Endothelial cell of umbilical vein (primary cell): ENCODE data around the gene CLIC4. TPM values are rescaled to one million over a fixed set of nuclear protein-coding genes. Genes with fewer than 3 reads are reported as not detected.
A peak's percentile ranks its signal among the peaks of the same experiment; 100 is the strongest.

ENCODE experiments used
- Bru-seq: library from RNA; stranded (reverse); fragments of 400-500 nt; gene quantifications from one replicate; lab custom pipeline; 2021; lab: Mats Ljungman, UMichigan
- BruChase-seq, 2 experiments: library from RNA; stranded (reverse); fragments of 400-500 nt; gene quantifications; one replicate each; lab custom pipeline; 2021; lab: Mats Ljungman, UMichigan
- BruUV-seq: library from RNA; stranded (reverse); fragments of 400-500 nt; replicated peaks from 2 replicates; lab custom pipeline; 2021; lab: Mats Ljungman, UMichigan
- CTCF ChIA-PET: fragments of 300-600, 350-600 bp; sonication (Branson Sonifier 250); formaldehyde crosslinking; loops from one replicate; lab custom pipeline; 2021; ENCODE audit warnings: antibody characterized with exemption, inconsistent platforms; lab: Charles Lee
- POLR2A ChIA-PET: fragments of 300-600, 350-600 bp; sonication (Branson Sonifier 250); formaldehyde crosslinking; loops from one replicate; lab custom pipeline; 2021; ENCODE audit warnings: antibody characterized with exemption, inconsistent platforms; lab: Charles Lee
- DNase-seq: peaks from one replicate; pipeline ENCODE4 v3.0.0-alpha.2; 2011; ENCODE audit warnings: low read depth, low spot score
- FAIRE-seq: peaks from 2 replicates; lab custom pipeline; 2011; peaks lifted over from hg19 to GRCh38; lab: Jason Lieb, UNC
- H2AFZ ChIP-seq: 2 replicates; pipeline ENCODE4 v1.6.0; 2012; ENCODE audit warnings: low read depth, low read length, control low read depth, inconsistent platforms
- H3K27ac ChIP-seq: 2 replicates; pipeline ENCODE4 v1.5.1; 2011; ENCODE audit warnings: low read depth, mild to moderate bottlenecking, control low read depth, low read length, moderate library complexity; ENCODE audit not compliant: insufficient read depth
- H3K27me3 ChIP-seq, 2 experiments: 2 replicates each; pipeline versions ENCODE4 v1.6.0 to v1.6.1; 2011; ENCODE audit warnings: low read length in 2 of 2, mixed read lengths in 1 of 2; ENCODE audit not compliant: control insufficient read depth in 2 of 2, insufficient read depth in 2 of 2
- H3K36me3 ChIP-seq, 2 experiments: 2 replicates in 1 of 2; 3 replicates in 1 of 2; pipeline ENCODE4 v1.5.1; 2011; ENCODE audit warnings: low read length in 2 of 2, mild to moderate bottlenecking in 1 of 2, moderate library complexity in 1 of 2; ENCODE audit not compliant: control insufficient read depth in 2 of 2, insufficient read depth in 2 of 2; ENCODE audit errors: extremely low read depth in 1 of 2
- H3K4me1 ChIP-seq: 3 replicates; pipeline ENCODE4 v1.5.1; 2011; ENCODE audit warnings: mild to moderate bottlenecking, low read length; ENCODE audit not compliant: control insufficient read depth, insufficient read depth; ENCODE audit errors: extremely low read depth
- H3K4me2 ChIP-seq: 2 replicates; pipeline ENCODE4 v1.6.1; 2011; ENCODE audit warnings: low read length, control low read depth, mixed read lengths; ENCODE audit not compliant: insufficient read depth
- H3K4me3 ChIP-seq, 3 experiments: fragments of 200-600 bp in 1 of 3; sonication (generic), shearing (Covaris generic) in 1 of 3; replicated peaks in 1 of 3; 2 replicates each; pipeline ENCODE4 v1.5.1; 2011 to 2016; ENCODE audit warnings: control low read depth in 3 of 3, low read length in 3 of 3, mild to moderate bottlenecking in 2 of 3, inconsistent platforms in 1 of 3, low read depth in 1 of 3, moderate library complexity in 1 of 3; ENCODE audit not compliant: insufficient read depth in 1 of 3
- H3K79me2 ChIP-seq: 2 replicates; pipeline ENCODE4 v1.6.0; 2012; ENCODE audit warnings: low read length, inconsistent platforms; ENCODE audit not compliant: control insufficient read depth, insufficient read depth
- H3K9ac ChIP-seq: replicated peaks from 2 replicates; pipeline ENCODE3; 2011; ENCODE audit warnings: low read length, control low read depth; ENCODE audit not compliant: insufficient read depth; ENCODE audit errors: extremely low read depth
- H3K9me1 ChIP-seq: replicated peaks from 3 replicates; pipeline ENCODE4 v1.6.0; 2011; ENCODE audit warnings: mild to moderate bottlenecking, low read length; ENCODE audit not compliant: control insufficient read depth, insufficient read depth; ENCODE audit errors: extremely low read depth
- H3K9me3 ChIP-seq: replicated peaks from 2 replicates; pipeline ENCODE4 v1.5.1; 2012; ENCODE audit warnings: low read length, inconsistent platforms; ENCODE audit not compliant: control insufficient read depth, insufficient read depth
- H4K20me1 ChIP-seq: replicated peaks from 2 replicates; pipeline ENCODE3; 2011; ENCODE audit warnings: mild to moderate bottlenecking, low read length; ENCODE audit not compliant: control insufficient read depth, insufficient read depth; ENCODE audit errors: extremely low read depth
- EZH2 ChIP-seq: IDR thresholded peaks from 2 replicates; pipeline ENCODE4 v1.6.1; 2012; ENCODE audit warnings: borderline replicate concordance, low read depth, mild to moderate bottlenecking, moderate library complexity, low read length, inconsistent platforms; ENCODE audit not compliant: severe bottlenecking
- FOS ChIP-seq: IDR thresholded peaks from 2 replicates; pipeline ENCODE4 v1.6.1; 2011; ENCODE audit warnings: mild to moderate bottlenecking, low read length, moderate library complexity, borderline replicate concordance; ENCODE audit not compliant: insufficient read depth
- GATA2 ChIP-seq: IDR thresholded peaks from 2 replicates; pipeline ENCODE4 v1.7.0; 2011; ENCODE audit warnings: low read depth, mild to moderate bottlenecking, moderate library complexity, mixed read lengths, low read length; ENCODE audit not compliant: insufficient read length, insufficient read depth
- JUN ChIP-seq: IDR thresholded peaks from 2 replicates; pipeline ENCODE4 v1.6.1; 2011; ENCODE audit warnings: borderline replicate concordance, low read depth; ENCODE audit not compliant: insufficient read length, insufficient read depth
- MYC ChIP-seq: IDR thresholded peaks from one replicate; pipeline ENCODE4 v1.6.1; 2011; ENCODE audit warnings: mild to moderate bottlenecking, low read depth, low read length
- POLR2A ChIP-seq: IDR thresholded peaks from 2 replicates; pipeline ENCODE4 v1.6.1; 2012; ENCODE audit warnings: low read depth, mild to moderate bottlenecking, control low read depth, low read length
- POLR2AphosphoS5 ChIP-seq: IDR thresholded peaks from 2 replicates; pipeline ENCODE4 v1.6.1; 2012; ENCODE audit warnings: low read depth, mild to moderate bottlenecking, control low read depth, low read length, moderate library complexity; ENCODE audit not compliant: insufficient read depth
- dilution Hi-C: fragments of 300-500 bp; cut with MboI; formaldehyde crosslinking; loops from one replicate; pipeline ENCODE4 v1.15.0; 2019; ENCODE audit warnings: low sequenced_read_pairs; ENCODE audit not compliant: extremely low pct_ligation_motif_present
- intact Hi-C: fragments of 100-400 bp; cut with micrococcal nuclease; formaldehyde crosslinking; loops from one replicate; pipeline ENCODE4 v1.10.0; 2022
- long read RNA-seq: library from polyadenylated mRNA; stranded (forward); transcript quantifications from one replicate; pipeline ENCODE4 v2.0.0, GENCODE V29; 2021
- polyA minus RNA-seq, 3 experiments: library from RNA; depleted of rRNA, polyadenylated mRNA; stranded (reverse); fragments of >200 nt; gene quantifications; 1 replicate in 1 of 3; 2 replicates in 2 of 3; pipeline ENCODE4 v1.2.3, GENCODE V29; 2011
- polyA plus RNA-seq, 4 experiments: library from polyadenylated mRNA; depleted of rRNA in 3 of 4; stranded (reverse) in 3 of 4; unstranded in 1 of 4; fragments of >200 nt; gene quantifications; 2 replicates each; pipeline versions ENCODE4 v1.2.1 to v1.2.3, GENCODE V29; 2011 to 2012; ENCODE audit warnings: missing spikeins in 1 of 4
- total RNA-seq: library from RNA; stranded (reverse); gene quantifications from 2 replicates; pipeline ENCODE4 v1.2.3, GENCODE V29; 2021
- TF ChIP-seq, protein P1 (sequence below), 2 donors: IDR thresholded peaks; 1 replicate in 1 of 2; 2 replicates in 1 of 2; pipeline ENCODE4 v1.5.1; 2011; ENCODE audit warnings: low read length in 2 of 2, mild to moderate bottlenecking in 2 of 2, moderate library complexity in 2 of 2, control low read depth in 1 of 2, inconsistent platforms in 1 of 2, low read depth in 1 of 2; ENCODE audit not compliant: insufficient read depth in 1 of 2; ENCODE audit errors: extremely low read depth in 1 of 2
- TF ChIP-seq, protein P2 (sequence below): IDR thresholded peaks from 2 replicates; pipeline ENCODE4 v1.6.1; 2011; ENCODE audit not compliant: insufficient read depth, insufficient read length

CLIC4 gene
- total RNA-seq (330 and 333 TPM in 2 replicates), polyA plus RNA-seq (76.6 and 97.5 TPM in 2 replicates), polyA minus RNA-seq (74.9 and 89.1 TPM in 2 replicates), Bru-seq, nascent RNA (percentile 97 among the genes with signal in this experiment), BruChase-seq, experiment 1, labeled RNA remaining after a 6-hour chase (percentile 98 among the genes with signal in this experiment), BruChase-seq, experiment 2, labeled RNA remaining after a 2-hour chase (percentile 96 among the genes with signal in this experiment)
- polyA plus RNA-seq (2011; cell fraction: cytosol; rRNA removed) = 122 and 128 TPM in 2 replicates
- 67.0 and 84.4 TPM in 2 replicates for polyA plus RNA-seq (2011; cell fraction: nucleus; rRNA removed)
- 156 and 227 TPM in 2 replicates for polyA plus RNA-seq (2012)
- 65.3 TPM for polyA minus RNA-seq (2011; cell fraction: cytosol; rRNA and poly(A)+ RNA removed)
- 74.6 and 101 TPM in 2 replicates for polyA minus RNA-seq (2011; cell fraction: nucleus; rRNA and poly(A)+ RNA removed)
- long read RNA-seq, full-length matches to known transcripts = 983 of 1,078 reads
- long read RNA-seq, partial matches to known transcripts = 67 of 1,078 reads
- long read RNA-seq, other reads (novel, unspliced or antisense) = 28 of 1,078 reads

DNA sequence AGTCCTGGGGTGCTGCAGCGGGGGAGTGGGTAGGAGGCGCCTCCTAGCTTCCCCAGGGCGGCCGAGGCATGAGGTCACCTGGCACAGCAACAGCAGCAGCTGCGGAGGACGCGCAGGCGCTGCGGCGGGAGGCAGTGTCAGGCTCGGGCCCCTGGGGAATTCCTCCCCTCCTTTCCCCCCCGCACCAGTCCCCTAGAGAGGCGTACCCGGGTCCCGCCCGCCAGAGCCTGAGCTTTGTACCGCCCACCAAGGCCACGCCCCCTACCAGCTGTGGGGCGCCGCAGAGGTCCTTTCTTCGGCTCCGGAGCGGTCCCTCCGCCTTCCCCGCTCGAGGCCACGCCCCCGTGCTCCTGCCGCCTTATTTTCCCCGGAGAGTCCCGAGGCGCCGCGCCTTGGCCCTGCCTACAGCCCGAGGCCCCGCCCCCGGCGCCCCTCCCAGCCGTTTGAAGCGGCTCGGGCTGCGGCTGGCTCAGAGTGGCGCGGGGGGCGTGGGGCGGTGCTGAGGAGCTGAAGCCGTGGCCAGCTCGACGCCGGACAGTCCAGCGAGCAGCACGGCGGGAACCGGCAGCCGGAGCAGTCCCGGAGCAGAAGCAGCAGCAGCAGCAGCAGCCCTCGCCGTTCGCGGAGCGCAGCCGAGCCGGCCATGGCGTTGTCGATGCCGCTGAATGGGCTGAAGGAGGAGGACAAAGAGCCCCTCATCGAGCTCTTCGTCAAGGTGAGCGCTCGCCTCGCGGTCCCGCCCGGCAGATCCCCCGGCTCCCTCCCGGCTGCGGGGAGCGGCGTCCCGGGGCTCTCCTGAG lies at the start of gene CLIC4:
Gene CLIC4, plus strand, starts transcription at position 537 of the 800 bp plus-strand sequence. Its CDS starts 107 bp downstream, at position 644.
- FAIRE-seq = peak; percentile 93
- no peaks in the 10 kb centered on the region for H3K9me1 ChIP-seq
- no peaks in the 10 kb centered on the region for H3K27me3 ChIP-seq
- dilution Hi-C loops (no loop called here), intact Hi-C loops (loop anchor here (1.0 to 5.0 kb wide), 7 partner anchors 20 to 103 kb away; partner anchors contain the start of gene SRRM1)
- H3K4me3 ChIP-seq = peak within 1 kb of the TSS; percentile 75 to 96 (median 79)
- H3K79me2 ChIP-seq = peaks cover 49% of the 10 kb centered on the region
- peak within 1 kb of the TSS; percentile 82 for H3K4me2 ChIP-seq
- DNase-seq = peak; percentile 100
- peak within 1 kb of the TSS; percentile 85 for H3K27ac ChIP-seq
- peak within 1 kb of the TSS; percentile 90 for H2AFZ ChIP-seq
- peak; percentile 53 for TF ChIP-seq MYC
- no peak for TF ChIP-seq JUN
- TF ChIP-seq, protein P1, sequence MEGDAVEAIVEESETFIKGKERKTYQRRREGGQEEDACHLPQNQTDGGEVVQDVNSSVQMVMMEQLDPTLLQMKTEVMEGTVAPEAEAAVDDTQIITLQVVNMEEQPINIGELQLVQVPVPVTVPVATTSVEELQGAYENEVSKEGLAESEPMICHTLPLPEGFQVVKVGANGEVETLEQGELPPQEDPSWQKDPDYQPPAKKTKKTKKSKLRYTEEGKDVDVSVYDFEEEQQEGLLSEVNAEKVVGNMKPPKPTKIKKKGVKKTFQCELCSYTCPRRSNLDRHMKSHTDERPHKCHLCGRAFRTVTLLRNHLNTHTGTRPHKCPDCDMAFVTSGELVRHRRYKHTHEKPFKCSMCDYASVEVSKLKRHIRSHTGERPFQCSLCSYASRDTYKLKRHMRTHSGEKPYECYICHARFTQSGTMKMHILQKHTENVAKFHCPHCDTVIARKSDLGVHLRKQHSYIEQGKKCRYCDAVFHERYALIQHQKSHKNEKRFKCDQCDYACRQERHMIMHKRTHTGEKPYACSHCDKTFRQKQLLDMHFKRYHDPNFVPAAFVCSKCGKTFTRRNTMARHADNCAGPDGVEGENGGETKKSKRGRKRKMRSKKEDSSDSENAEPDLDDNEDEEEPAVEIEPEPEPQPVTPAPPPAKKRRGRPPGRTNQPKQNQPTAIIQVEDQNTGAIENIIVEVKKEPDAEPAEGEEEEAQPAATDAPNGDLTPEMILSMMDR (IDR thresholded peaks at IDR 0.05; ENCODE audit: extremely low read depth in 1 of 2, insufficient read depth in 1 of 2, low read depth in 1 of 2, low read length in 2 of 2) = no peak
- TF ChIP-seq FOS = no peak
- TF ChIP-seq, protein P2, sequence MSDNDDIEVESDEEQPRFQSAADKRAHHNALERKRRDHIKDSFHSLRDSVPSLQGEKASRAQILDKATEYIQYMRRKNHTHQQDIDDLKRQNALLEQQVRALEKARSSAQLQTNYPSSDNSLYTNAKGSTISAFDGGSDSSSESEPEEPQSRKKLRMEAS = peak; percentile 14
- TF ChIP-seq POLR2A = peak; percentile 98
- peak; percentile 99 for TF ChIP-seq POLR2AphosphoS5
- no peak for TF ChIP-seq EZH2
- TF ChIP-seq GATA2 = no peak
- peaks cover 8% of the 10 kb centered on the region for H4K20me1 ChIP-seq
- H3K9me3 ChIP-seq = no peaks in the 10 kb centered on the region
- peaks cover 32% of the 10 kb centered on the region for H3K4me1 ChIP-seq
- BruUV-seq = no TSS peak
- peak within 1 kb of the TSS; percentile 92 for H3K9ac ChIP-seq
- H3K36me3 ChIP-seq = peaks cover 0 to 1% of the 10 kb centered on the region in 2 experiments
- ChIA-PET POLR2A (interaction anchor here (0.5 to 4.1 kb wide), 26 partner anchors 9 to 1366 kb away, joined by 3 to 42 read pairs (median 7); no protein-coding TSS in a partner anchor), CTCF (interaction anchor here (0.7 to 5.1 kb wide), 22 partner anchors 9 to 103 kb away, joined by 3 to 90 read pairs (median 6); no protein-coding TSS in a partner anchor)
